NCI-H526 (cell line): ENCODE results near the gene HOXA6.

Experiments
- DNase-seq, 2 experiments: peaks; one replicate each; lab custom pipeline; 2025; lab: John Stamatoyannopoulos, UW

HOXA6 gene

DNA sequence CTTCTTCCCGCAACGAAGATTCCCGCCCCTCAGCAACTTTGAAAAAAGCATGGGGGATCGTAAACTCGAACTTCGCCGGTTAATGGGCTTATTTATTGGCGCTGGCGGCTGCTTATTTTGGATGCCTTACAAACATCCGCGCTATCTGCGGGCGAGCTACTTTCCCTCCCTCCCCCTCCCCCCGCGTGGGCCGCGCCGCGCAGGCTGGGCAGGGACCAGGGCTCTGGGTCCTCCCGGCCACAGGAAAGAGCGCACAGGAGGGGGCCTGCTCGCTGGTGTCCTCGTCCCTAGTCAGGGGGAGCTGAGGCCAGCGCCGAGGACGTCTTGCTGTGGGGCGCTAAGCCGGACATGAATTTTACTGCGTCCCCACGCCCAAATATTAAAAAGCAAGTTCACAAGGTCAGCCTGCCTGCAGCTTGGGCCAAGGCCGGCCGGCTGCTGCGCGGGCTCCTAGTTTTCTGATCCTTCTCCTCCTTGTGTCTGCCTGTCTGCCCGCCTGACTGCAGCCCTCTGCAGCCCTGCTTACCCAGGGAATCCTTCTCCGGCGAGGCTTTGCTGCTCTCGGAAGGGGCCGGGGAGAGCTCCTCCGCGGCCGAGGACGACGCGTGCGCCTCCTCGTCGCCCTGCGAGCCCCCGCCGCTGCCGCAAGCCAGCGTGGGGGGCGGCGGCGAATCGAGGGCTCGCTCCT lies 25.4 kb upstream of the HOXA6 start:
- peak in 1 of 2 experiments; percentile 79 for DNase-seq

GRCh38 chr7:27172315-27172774 lies 24.8 kb upstream of the HOXA6 start:
- peak in 1 of 2 experiments; percentile 68 for DNase-seq

GRCh38 chr7:27171637-27172314 lies 24.2 kb upstream of the HOXA6 start:
- peak in 1 of 2 experiments; percentile 86 for DNase-seq

DNA sequence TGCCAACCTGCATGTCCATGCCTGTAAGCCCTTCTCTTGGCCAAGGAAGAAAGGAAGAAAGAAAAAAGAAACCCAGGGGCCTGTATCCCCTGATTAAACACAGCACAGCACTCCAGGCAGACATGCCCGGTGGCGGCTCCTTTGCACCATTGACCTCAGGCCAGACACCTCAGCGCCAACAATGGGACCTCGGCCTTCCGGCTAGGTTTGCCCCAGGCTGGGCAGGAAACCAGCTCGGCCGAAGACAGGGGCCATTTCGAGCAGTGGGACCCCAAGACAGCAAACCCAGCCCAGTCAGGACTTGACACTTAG lies 23.7 kb upstream of the HOXA6 start:
- peak in 1 of 2 experiments; percentile 75 for DNase-seq

DNA sequence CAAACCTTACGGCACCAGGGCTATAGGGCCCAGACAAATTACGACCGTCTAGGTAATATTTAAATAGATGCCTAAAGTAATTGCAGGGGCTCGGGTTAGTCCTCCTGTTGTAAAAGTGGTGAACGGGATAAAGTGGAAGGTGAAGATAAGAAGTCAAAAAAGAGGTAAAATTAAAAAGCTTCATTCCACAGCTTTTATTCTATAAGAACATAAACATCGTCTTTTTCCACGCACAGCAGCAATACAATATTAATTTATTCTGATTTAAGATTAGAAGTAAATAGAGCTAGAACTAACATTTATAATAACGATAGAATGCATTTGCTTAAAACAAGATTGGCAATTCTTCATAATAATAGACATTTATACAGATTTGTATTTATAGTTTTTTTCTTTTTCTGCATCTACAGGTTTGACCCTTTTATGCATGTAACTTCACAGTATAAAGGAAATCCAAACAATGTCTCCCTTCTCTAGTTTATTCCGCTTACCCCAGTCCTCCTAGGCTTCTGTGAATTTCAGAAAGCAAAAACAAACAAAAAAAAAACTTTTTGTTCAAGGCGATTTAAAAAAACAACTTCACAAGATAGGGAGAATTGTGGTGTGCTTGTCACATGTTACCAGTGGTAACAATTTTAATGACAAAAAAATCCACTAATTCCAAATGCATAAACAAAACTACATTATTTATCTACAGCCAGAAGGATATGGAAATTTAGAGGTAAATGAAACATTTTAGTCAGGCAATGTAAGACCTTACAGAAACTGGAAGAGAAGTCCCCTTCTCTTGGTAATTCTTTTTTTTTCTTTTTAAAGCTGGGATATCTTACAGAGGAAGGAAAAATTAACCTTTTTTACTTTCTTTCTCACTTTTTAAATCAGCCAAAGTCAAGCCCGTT lies 23.1 kb upstream of the HOXA6 start:
- DNase-seq = peak in 1 of 2 experiments; percentile 58

DNA sequence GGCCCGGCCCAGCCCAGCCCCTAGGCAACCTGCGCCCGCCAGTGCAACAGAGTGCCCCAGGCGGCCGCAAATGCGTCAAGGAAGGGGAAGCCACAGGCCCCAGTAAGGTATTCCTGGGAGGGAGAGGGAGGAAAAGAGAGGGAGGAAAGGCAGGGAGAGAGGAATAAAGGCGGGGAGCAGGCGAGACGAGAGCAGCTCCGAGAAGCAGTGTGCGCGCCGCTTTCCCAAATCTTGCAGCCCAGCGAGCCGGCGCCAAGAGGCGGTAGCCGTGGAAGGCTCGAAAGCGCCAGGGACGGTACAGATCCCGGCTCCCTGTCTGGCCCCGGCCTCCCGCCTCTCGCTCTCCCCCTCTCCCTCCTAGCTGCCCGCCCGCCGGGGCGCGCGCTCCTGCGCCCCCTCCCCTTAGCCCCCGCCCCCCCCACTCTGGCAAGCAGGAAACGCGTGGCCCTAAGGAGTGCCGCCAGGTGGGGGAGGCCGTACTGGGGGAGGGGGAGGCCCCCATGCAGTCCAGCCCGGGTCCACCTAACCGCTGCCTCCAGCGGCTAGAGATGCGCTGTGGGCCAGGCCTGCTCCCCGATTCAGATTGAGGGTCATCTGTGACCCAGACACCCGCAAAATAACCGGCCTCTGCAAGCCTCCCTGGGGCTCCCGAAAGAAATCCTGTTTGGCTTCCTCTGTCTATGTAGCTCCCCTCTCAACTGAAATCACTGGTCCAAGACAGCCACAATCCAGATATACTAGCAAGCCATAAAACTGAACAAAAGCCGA lies 22.3 kb upstream of the HOXA6 start:
- peak; percentile 90 to 94 for DNase-seq

GRCh38 chr7:27168265-27168947 lies 20.8 kb upstream of the HOXA6 start:
- peak in 1 of 2 experiments; percentile 89 for DNase-seq

GRCh38 chr7:27167916-27168264 lies 20.3 kb upstream of the HOXA6 start:
- DNase-seq = peak in 1 of 2 experiments; percentile 57

- DNase-seq = peak in 1 of 2 experiments; percentile 66
Observed at GRCh38 chr7:27166531-27167505, 19.2 kb upstream of the HOXA6 start.

DNA sequence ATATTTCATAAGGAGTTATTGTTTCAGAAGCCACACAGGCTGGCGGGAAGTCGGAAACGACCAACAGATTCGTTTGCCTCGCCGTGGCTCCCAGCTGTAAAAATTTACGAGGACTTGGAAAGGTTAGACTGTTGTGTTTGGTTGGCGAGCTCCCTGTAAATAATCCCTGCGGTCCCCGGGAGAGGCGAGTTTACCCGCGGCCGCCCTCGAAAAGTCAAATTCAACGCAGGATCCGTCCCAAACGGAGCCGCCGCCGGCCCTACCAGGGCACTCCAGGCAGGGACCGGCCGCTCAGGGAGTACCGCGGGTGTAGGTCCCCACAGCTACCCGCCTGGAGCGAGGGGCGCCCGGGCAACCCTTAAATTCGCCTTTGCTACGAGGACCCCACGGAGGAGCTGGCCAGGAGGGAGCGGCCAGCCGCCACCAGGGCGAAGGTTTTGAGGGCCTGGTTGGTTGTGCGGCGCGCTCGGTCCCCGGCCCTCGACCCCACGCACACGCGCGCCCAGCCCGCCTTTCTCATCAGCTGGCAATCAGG lies 18.5 kb upstream of the HOXA6 start:
- DNase-seq = peak in 1 of 2 experiments; percentile 87

GRCh38 chr7:27165089-27165995 lies 17.8 kb upstream of the HOXA6 start, which contains the start of gene HOXA9:
Gene HOXA9, minus strand, starts transcription at chr7:27165537. Its CDS starts 80 bp downstream, at chr7:27165457.
- peak in 1 of 2 experiments; percentile 93 for DNase-seq

GRCh38 chr7:27164367-27165088 lies 17.0 kb upstream of the HOXA6 start:
- DNase-seq = peak in 1 of 2 experiments; percentile 77

DNA sequence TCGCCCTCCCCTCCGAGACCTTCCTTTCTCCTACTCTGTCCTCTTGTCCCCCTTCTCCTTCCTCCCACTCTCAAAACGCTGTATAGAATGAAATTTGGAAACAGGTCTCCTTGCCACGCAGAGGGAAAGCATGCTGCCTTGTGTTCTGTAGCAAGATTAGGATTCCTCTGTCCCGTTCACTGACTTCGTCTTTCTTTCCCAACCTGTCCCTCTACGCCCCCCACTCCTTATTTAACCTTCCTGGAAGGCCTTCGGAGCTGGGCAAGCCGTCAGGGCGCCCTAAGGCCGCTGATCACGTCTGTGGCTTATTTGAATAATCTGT lies 16.4 kb upstream of the HOXA6 start:
- DNase-seq = no peak

- DNase-seq = peak in 1 of 2 experiments; percentile 63
Observed at GRCh38 chr7:27163288-27164044, 15.9 kb upstream of the HOXA6 start.

- peak in 1 of 2 experiments; percentile 43 for DNase-seq
Observed at GRCh38 chr7:27162561-27163287, 15.2 kb upstream of the HOXA6 start.
